ENCODE results near the gene RBM20. TPM values are rescaled to one million over a fixed set of nuclear protein-coding genes. Genes with fewer than 3 reads are reported as not detected.
"Not testable (repeated sequence)": the region's sequence is repeated elsewhere in the genome, so short reads cannot be mapped to it uniquely, and the experiment has no call there.

The RBM20 gene
- total RNA-seq, 2 experiments from 2014 or later: 0.40 to 0.50 TPM

GRCh38 chr10:110613996-110614495, 30.1 kb upstream of the RBM20 start:
- CTCF ChIA-PET: interaction anchor here (0.6 to 1.1 kb wide), 6 partner anchors 67 to 388 kb away, joined by 3 to 4 read pairs (median 3); no protein-coding TSS in a partner anchor
- no peak for DNase-seq
- Mint-ChIP-seq H3K4me1 (ENCODE audit: low read depth) (peaks cover 46% of the 10 kb centered on the region), H3K27me3 (ENCODE audit: low read depth) (no peaks in the 10 kb centered on the region), H3K27ac (no peak overlapping the region), H3K36me3 (ENCODE audit: low read depth) (no peaks in the 10 kb centered on the region), H3K4me3 (no peak overlapping the region), H3K9me3 (no peaks in the 10 kb centered on the region)
- intact Hi-C loops (cut with micrococcal nuclease): loop anchor here (1.0 to 5.0 kb wide), 7 partner anchors 27 to 1569 kb away; partner anchors contain the start of gene GPAM

GRCh38 chr10:110615057-110615747, 28.9 kb upstream of the RBM20 start:
- Mint-ChIP-seq H3K4me1 (ENCODE audit: low read depth) (peaks cover 48% of the 10 kb centered on the region), H3K27ac (no peak overlapping the region), H3K27me3 (ENCODE audit: low read depth) (no peaks in the 10 kb centered on the region), H3K36me3 (ENCODE audit: low read depth) (no peaks in the 10 kb centered on the region), H3K9me3 (no peaks in the 10 kb centered on the region), H3K4me3 (no peak overlapping the region)
- CTCF ChIA-PET: interaction anchor here (1.0 kb wide), 1 partner anchor 24 kb away, joined by 5 read pairs; no protein-coding TSS in a partner anchor
- DNase-seq: no peak
- intact Hi-C loops (cut with micrococcal nuclease): no loop called here

GRCh38 chr10:110616493-110617033, 27.6 kb upstream of the RBM20 start:
- no peak overlapping the region for H3K27ac Mint-ChIP-seq
- H3K27me3 Mint-ChIP-seq (ENCODE audit: low read depth): no peaks in the 10 kb centered on the region
- intact Hi-C loops (cut with micrococcal nuclease): no loop called here
- CTCF ChIA-PET: interaction anchor here (1.0 to 1.3 kb wide), 5 partner anchors 17 to 130 kb away, joined by 4 to 5 read pairs (median 5); no protein-coding TSS in a partner anchor
- no peak for DNase-seq
- H3K36me3 Mint-ChIP-seq (ENCODE audit: low read depth): no peaks in the 10 kb centered on the region
- H3K4me3 Mint-ChIP-seq: no peak overlapping the region
- no peaks in the 10 kb centered on the region for H3K9me3 Mint-ChIP-seq
- peaks cover 48% of the 10 kb centered on the region for H3K4me1 Mint-ChIP-seq (ENCODE audit: low read depth)

- peak; percentile 35 for DNase-seq
Measured at GRCh38 chr10:110617425-110618229, 26.5 kb upstream of the RBM20 start.

DNA sequence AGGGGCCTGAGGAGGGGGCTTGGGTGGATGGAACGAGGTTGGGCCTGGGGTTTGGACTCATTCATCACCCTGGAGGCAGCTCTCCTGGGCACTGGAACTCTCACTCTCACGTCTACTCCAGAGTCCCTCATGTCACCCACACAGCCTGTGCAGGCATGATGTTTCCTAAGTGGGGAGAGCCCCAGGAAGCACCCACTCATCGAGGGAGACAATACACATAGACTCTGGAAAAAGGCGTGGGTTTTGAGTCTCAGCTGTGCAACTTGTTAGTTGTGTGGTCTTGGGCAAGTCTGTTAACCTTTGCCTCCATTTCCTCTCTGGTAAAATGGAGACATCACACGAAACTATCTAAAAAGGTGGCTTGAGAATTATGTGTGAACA, 25.9 kb upstream of the RBM20 start:
- Mint-ChIP-seq H3K4me3 (no peak overlapping the region), H3K27me3 (ENCODE audit: low read depth) (no peaks in the 10 kb centered on the region), H3K4me1 (ENCODE audit: low read depth) (peaks cover 34% of the 10 kb centered on the region), H3K36me3 (ENCODE audit: low read depth) (no peaks in the 10 kb centered on the region), H3K27ac (no peak overlapping the region), H3K9me3 (no peaks in the 10 kb centered on the region)
- CTCF ChIA-PET: interaction anchor here (0.9 to 1.6 kb wide), 4 partner anchors 10 to 458 kb away, joined by 3 to 5 read pairs (median 4); no protein-coding TSS in a partner anchor
- peak; percentile 66 for DNase-seq
- intact Hi-C loops (cut with micrococcal nuclease): no loop called here

More at GRCh38 chr10:110617425-110618229, 26.5 kb upstream of the RBM20 start:
- intact Hi-C loops (cut with micrococcal nuclease): no loop called here
- no peaks in the 10 kb centered on the region for H3K36me3 Mint-ChIP-seq (ENCODE audit: low read depth)
- CTCF ChIA-PET: interaction anchor here (0.7 to 1.6 kb wide), 8 partner anchors 9 to 458 kb away, joined by 3 to 5 read pairs (median 4); no protein-coding TSS in a partner anchor
- H3K4me1 Mint-ChIP-seq (ENCODE audit: low read depth): peaks cover 39% of the 10 kb centered on the region
- H3K4me3 Mint-ChIP-seq: no peak overlapping the region
- no peak overlapping the region for H3K27ac Mint-ChIP-seq
- H3K9me3 Mint-ChIP-seq: no peaks in the 10 kb centered on the region
- no peaks in the 10 kb centered on the region for H3K27me3 Mint-ChIP-seq (ENCODE audit: low read depth)

GRCh38 chr10:110619514-110620397, 24.4 kb upstream of the RBM20 start:
- CTCF ChIA-PET: interaction anchor here (0.5 to 1.9 kb wide), 5 partner anchors 9 to 453 kb away, joined by 3 to 6 read pairs (median 4); no protein-coding TSS in a partner anchor
- Mint-ChIP-seq H3K27ac (no peak overlapping the region), H3K27me3 (ENCODE audit: low read depth) (no peaks in the 10 kb centered on the region), H3K36me3 (ENCODE audit: low read depth) (no peaks in the 10 kb centered on the region), H3K4me3 (no peak overlapping the region), H3K4me1 (ENCODE audit: low read depth) (peaks cover 22% of the 10 kb centered on the region), H3K9me3 (no peaks in the 10 kb centered on the region)
- intact Hi-C loops (cut with micrococcal nuclease): no loop called here
- no peak for DNase-seq

DNA sequence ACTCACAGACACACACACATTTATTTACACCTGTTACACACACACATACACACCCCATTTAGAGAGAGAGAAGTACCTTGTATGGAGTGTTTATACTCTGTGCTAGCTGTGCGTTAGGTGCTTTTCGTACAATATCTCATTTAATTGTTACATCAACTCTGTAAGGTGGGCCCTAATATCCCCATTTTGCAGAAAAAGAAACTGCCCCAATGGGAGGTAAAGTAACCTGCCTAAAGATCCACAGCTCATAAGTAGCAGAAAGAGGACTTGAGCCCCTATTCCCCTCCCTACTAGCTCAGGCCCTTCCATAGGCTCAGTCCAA, 23.8 kb upstream of the RBM20 start:
- CTCF ChIA-PET: interaction anchor here (0.5 to 1.9 kb wide), 5 partner anchors 9 to 452 kb away, joined by 3 to 6 read pairs (median 4); no protein-coding TSS in a partner anchor

GRCh38 chr10:110623316-110623715, 20.8 kb upstream of the RBM20 start:
- H3K36me3 Mint-ChIP-seq (ENCODE audit: low read depth); DNase-seq; H3K9me3 Mint-ChIP-seq; H3K27me3 Mint-ChIP-seq (ENCODE audit: low read depth); intact Hi-C loops (cut with micrococcal nuclease); H3K4me1 Mint-ChIP-seq (ENCODE audit: low read depth); H3K4me3 Mint-ChIP-seq; H3K27ac Mint-ChIP-seq: not testable (repeated sequence)
- CTCF ChIA-PET: interaction anchor here (1.4 kb wide), 1 partner anchor 12 kb away, joined by 8 read pairs; no protein-coding TSS in a partner anchor

More for the DNA sequence above, 23.8 kb upstream of the RBM20 start:
- intact Hi-C loops (cut with micrococcal nuclease): no loop called here
- Mint-ChIP-seq H3K36me3 (ENCODE audit: low read depth) (no peaks in the 10 kb centered on the region), H3K4me3 (no peak overlapping the region), H3K9me3 (no peaks in the 10 kb centered on the region), H3K27me3 (ENCODE audit: low read depth) (no peaks in the 10 kb centered on the region), H3K4me1 (ENCODE audit: low read depth) (peaks cover 22% of the 10 kb centered on the region), H3K27ac (no peak overlapping the region)
- DNase-seq: no peak

GRCh38 chr10:110625356-110625894, 18.7 kb upstream of the RBM20 start:
- CTCF ChIA-PET: interaction anchor here (0.6 to 0.7 kb wide), 2 partner anchors 270 to 351 kb away, joined by 3 to 4 read pairs; no protein-coding TSS in a partner anchor
- Mint-ChIP-seq H3K4me3 (no peak overlapping the region), H3K9me3 (no peaks in the 10 kb centered on the region)

GRCh38 chr10:110625951-110626855, 17.9 kb upstream of the RBM20 start:
- H3K4me3 Mint-ChIP-seq: no peak overlapping the region
- intact Hi-C loops (cut with micrococcal nuclease): no loop called here
- H3K36me3 Mint-ChIP-seq (ENCODE audit: low read depth): no peaks in the 10 kb centered on the region
- H3K27me3 Mint-ChIP-seq (ENCODE audit: low read depth): no peaks in the 10 kb centered on the region
- DNase-seq: no peak
- CTCF ChIA-PET: no interaction called here
- H3K9me3 Mint-ChIP-seq: no peaks in the 10 kb centered on the region
- no peaks in the 10 kb centered on the region for H3K4me1 Mint-ChIP-seq (ENCODE audit: low read depth)
- no peak overlapping the region for H3K27ac Mint-ChIP-seq

More at GRCh38 chr10:110625356-110625894, 18.7 kb upstream of the RBM20 start:
- intact Hi-C loops (cut with micrococcal nuclease): no loop called here
- no peak for DNase-seq
- Mint-ChIP-seq H3K27me3 (ENCODE audit: low read depth) (no peaks in the 10 kb centered on the region), H3K4me1 (ENCODE audit: low read depth) (no peaks in the 10 kb centered on the region), H3K27ac (no peak overlapping the region), H3K36me3 (ENCODE audit: low read depth) (no peaks in the 10 kb centered on the region)
